HepG2 (cell line): ENCODE measurements around the gene ZNF804A. TPM values are rescaled to one million over a fixed set of nuclear protein-coding genes. Genes with fewer than 3 reads are reported as not detected.

Experiments
- ATAC-seq: fragments of 200-7000 bp; cut with Tn5 transposase; 3 replicates; pipeline ENCODE4 v1.9.1; 2020; ENCODE audit warnings: mild to moderate bottlenecking, moderate library complexity
- BruUV-seq: library from RNA; stranded (reverse); fragments of 400-500 nt; replicated peaks from 2 replicates; lab custom pipeline; 2021; lab: Mats Ljungman, UMichigan
- CTCF ChIA-PET: fragments of 300-600 bp; formaldehyde crosslinking; extraction: SDS; loops from one replicate; lab custom pipeline; 2021; ENCODE audit warnings: low total read pairs, inconsistent platforms, low intra/inter-chr PET ratio; lab: Yijun Ruan, JAX
- POLR2A ChIA-PET: fragments of 350-600 bp; sonication (Branson Sonifier 250); formaldehyde crosslinking; loops from one replicate; lab custom pipeline; 2020; ENCODE audit warnings: antibody characterized with exemption, inconsistent platforms; lab: Yijun Ruan, JAX
- DNase-seq: peaks from one replicate; pipeline ENCODE4 v3.0.0-alpha.2; 2015; ENCODE audit warnings: low spot score
- FAIRE-seq: peaks from 3 replicates; lab custom pipeline; 2011; peaks lifted over from hg19 to GRCh38; lab: Jason Lieb, UNC
- H2AFZ ChIP-seq: one replicate; pipeline ENCODE4 v1.6.1; 2011; ENCODE audit warnings: low read length, inconsistent platforms
- H3K27ac ChIP-seq: fragments of 300-600 bp; 3 replicates; pipeline ENCODE4 v1.8.0; 2011; ENCODE audit warnings: mixed run types, mild to moderate bottlenecking, mixed read lengths, low read length, inconsistent platforms; ENCODE audit not compliant: insufficient read depth; ENCODE audit errors: extremely low read length
- H3K27me3 ChIP-seq, 2 experiments: fragments of 200-600 bp in 1 of 2; 2 replicates in 1 of 2; 3 replicates in 1 of 2; pipeline versions ENCODE4 v1.6.0 to v1.8.0; 2011; ENCODE audit warnings: low read length in 2 of 2, mild to moderate bottlenecking in 2 of 2, moderate library complexity in 2 of 2, inconsistent platforms in 1 of 2; ENCODE audit not compliant: insufficient read depth in 2 of 2, control insufficient read depth in 1 of 2
- H3K36me3 ChIP-seq, 2 experiments: fragments of 200-600 bp in 1 of 2; replicated peaks in 1 of 2; 2 replicates in 1 of 2; 3 replicates in 1 of 2; pipeline versions ENCODE4 v1.5.1 to v1.8.0; 2011; ENCODE audit warnings: low read length in 2 of 2, inconsistent platforms in 1 of 2; ENCODE audit not compliant: insufficient read depth in 2 of 2, control insufficient read depth in 1 of 2
- H3K4me1 ChIP-seq: 2 replicates; pipeline ENCODE4 v1.5.1; 2012; ENCODE audit warnings: low read length, inconsistent platforms; ENCODE audit not compliant: insufficient read depth
- H3K4me2 ChIP-seq: 2 replicates; pipeline ENCODE4 v1.6.0; 2011; ENCODE audit warnings: low read depth, low read length, inconsistent platforms
- H3K4me3 ChIP-seq, 3 experiments: fragments of 200-600 bp in 1 of 3; sonication (generic), shearing (Covaris generic) in 1 of 3; replicated peaks in 1 of 3; 2 replicates each; pipeline ENCODE4 v1.5.1; 2011 to 2016; ENCODE audit warnings: low read length in 3 of 3, inconsistent platforms in 2 of 3, low read depth in 2 of 3, mild to moderate bottlenecking in 2 of 3, control low read depth in 1 of 3, mixed read lengths in 1 of 3; ENCODE audit not compliant: insufficient read depth in 1 of 3
- H3K79me2 ChIP-seq: one replicate; pipeline ENCODE4 v1.6.1; 2011; ENCODE audit warnings: low read length, inconsistent platforms; ENCODE audit not compliant: insufficient read depth
- H3K9ac ChIP-seq: 2 replicates; pipeline ENCODE4 v1.6.0; 2011; ENCODE audit warnings: mild to moderate bottlenecking, low read depth, low read length, inconsistent platforms; ENCODE audit not compliant: insufficient read depth
- H3K9me3 ChIP-seq: 2 replicates; pipeline ENCODE4 v1.5.1; 2012; ENCODE audit warnings: mild to moderate bottlenecking, low read length
- H4K20me1 ChIP-seq: 2 replicates; pipeline ENCODE4 v1.6.0; 2011; ENCODE audit warnings: inconsistent platforms, mild to moderate bottlenecking, low read length, moderate library complexity; ENCODE audit not compliant: insufficient read depth
- ATF6 ChIP-seq: sonication (generic); formaldehyde crosslinking; conservative IDR thresholded peaks from 2 replicates; pipeline ENCODE4 v1.4.0; 2020; ENCODE audit warnings: missing genetic modification reagents
- EP300 ChIP-seq, 3 experiments: sonication (generic) in 1 of 3; formaldehyde crosslinking in 1 of 3; IDR thresholded peaks; 2 replicates each; pipeline versions ENCODE4 v1.5.1 to v1.6.1; 2011 to 2020; ENCODE audit warnings: low read depth in 2 of 3, low read length in 2 of 3, borderline replicate concordance in 1 of 3, improper control_type of control experiment in 1 of 3, mild to moderate bottlenecking in 1 of 3, missing genetic modification reagents in 1 of 3, moderate library complexity in 1 of 3
- GATA4 ChIP-seq: sonication (generic); IDR thresholded peaks from 2 replicates; pipeline ENCODE4 v1.6.1; 2016; ENCODE audit warnings: antibody characterized with exemption, low read depth, borderline replicate concordance
- GPN1 ChIP-seq: sonication (generic); formaldehyde crosslinking; IDR thresholded peaks from 2 replicates; pipeline ENCODE4 v1.5.1; 2020; ENCODE audit warnings: missing genetic modification reagents, borderline replicate concordance
- LRRFIP1 ChIP-seq: sonication (generic); formaldehyde crosslinking; conservative IDR thresholded peaks from 2 replicates; pipeline ENCODE4 v1.4.0; 2020; ENCODE audit warnings: missing genetic modification reagents
- PLRG1 ChIP-seq: fragments of 450-650 bp; conservative IDR thresholded peaks from 2 replicates; pipeline ENCODE4 v1.6.1; 2016
- RAD51 ChIP-seq: fragments of 450-650 bp; IDR thresholded peaks from 2 replicates; pipeline ENCODE4 v1.6.1; 2016; ENCODE audit warnings: borderline replicate concordance
- TCF7 ChIP-seq: sonication (generic); IDR thresholded peaks from 2 replicates; pipeline ENCODE4 v1.6.1; 2016; ENCODE audit warnings: antibody characterized with exemption, low read depth
- ZFP82 ChIP-seq: sonication (generic); formaldehyde crosslinking; IDR thresholded peaks from 2 replicates; pipeline ENCODE4 v1.5.1; 2020; ENCODE audit warnings: mild to moderate bottlenecking, missing genetic modification reagents, borderline replicate concordance
- ZMAT5 ChIP-seq: sonication (generic); formaldehyde crosslinking; IDR thresholded peaks from 2 replicates; pipeline ENCODE4 v1.5.0; 2020; ENCODE audit warnings: mild to moderate bottlenecking, low read depth, missing genetic modification reagents, borderline replicate concordance
- ZNF10 ChIP-seq: sonication (generic); formaldehyde crosslinking; IDR thresholded peaks from 2 replicates; pipeline ENCODE4 v1.4.0; 2020; ENCODE audit warnings: mild to moderate bottlenecking, low read depth, missing genetic modification reagents, borderline replicate concordance
- ZNF253 ChIP-seq: sonication (generic); formaldehyde crosslinking; IDR thresholded peaks from 2 replicates; pipeline ENCODE4 v1.8.0; 2022; ENCODE audit warnings: mild to moderate bottlenecking, missing genetic modification reagents, borderline replicate concordance
- ZNF501 ChIP-seq: sonication (generic); formaldehyde crosslinking; IDR thresholded peaks from 2 replicates; pipeline ENCODE4 v1.5.1; 2020; ENCODE audit warnings: mild to moderate bottlenecking, moderate library complexity, missing genetic modification reagents
- ZNF563 ChIP-seq: sonication (generic); formaldehyde crosslinking; IDR thresholded peaks from 2 replicates; pipeline ENCODE4 v1.8.0; 2022; ENCODE audit warnings: mild to moderate bottlenecking, moderate library complexity, missing genetic modification reagents
- ZNF577 ChIP-seq: sonication (generic); formaldehyde crosslinking; IDR thresholded peaks from 2 replicates; pipeline ENCODE4 v1.4.0; 2020; ENCODE audit warnings: mild to moderate bottlenecking, low read depth, missing genetic modification reagents, borderline replicate concordance
- WGBS: methylation state at CpG from one replicate; pipeline ENCODE4 v1.1.6; 2017; ENCODE audit warnings: low lambda C conversion rate; 5-methylcytosine and 5-hydroxymethylcytosine counted together
- in situ Hi-C: cut with HindIII; loops from 2 replicates; pipeline ENCODE4 v1.10.0; 2017; ENCODE audit warnings: low pct_unique_long_range_greater_than_20kb; ENCODE audit not compliant: extremely low pct_ligation_motif_present
- intact Hi-C: fragments of 100-400 bp; cut with micrococcal nuclease; formaldehyde crosslinking; loops from one replicate; pipeline ENCODE4 v1.10.0; 2022; ENCODE audit not compliant: unreplicated experiment
- polyA plus RNA-seq, 8 experiments: library from polyadenylated mRNA; depleted of rRNA in 3 of 8; stranded (reverse) in 7 of 8; unstranded in 1 of 8; fragments of >200 nt; fragmentation: Illumina TruSeq in 4 of 8; extraction: Trizol in 4 of 8; gene quantifications; 2 replicates each; pipeline versions ENCODE4 v1.2.1 to v1.2.3, GENCODE V29; 2011 to 2016; ENCODE audit warnings: low read depth in 4 of 8, missing spikeins in 1 of 8, mixed read lengths in 1 of 8; ENCODE audit not compliant: insufficient read depth in 1 of 8
- total RNA-seq, 5 experiments: library from RNA; depleted of rRNA; stranded (reverse); fragments of >200 nt; fragmentation: Illumina TruSeq; extraction: Trizol; gene quantifications; 2 replicates each; pipeline ENCODE4 v1.2.3, GENCODE V29; 2016; ENCODE audit warnings: low read depth in 1 of 5

The ZNF804A gene
- total and polyA plus RNA-seq, 2 of the 13 experiments (the other 11 are each of a cell fraction or from before 2014, with no cell fraction given), result 0.07 to 0.09 TPM

- no peaks in the 10 kb centered on the region for H4K20me1 ChIP-seq
- FAIRE-seq, result no peak
- H3K27ac ChIP-seq, result no peak overlapping the region
- ChIA-PET POLR2A (no interaction called here), CTCF (no interaction called here)
- no peaks in the 10 kb centered on the region for H3K79me2 ChIP-seq
- no peak overlapping the region for H3K4me3 ChIP-seq
- H3K27me3 ChIP-seq, result no peaks in the 10 kb centered on the region
- H3K9me3 ChIP-seq, result no peaks in the 10 kb centered on the region
- BruUV-seq, result no TSS peak
- DNase-seq, result no peak
- TF ChIP-seq ZNF577 (CRISPR knock-in tag) (no peak), ZNF563 (CRISPR knock-in tag) (no peak), LRRFIP1 (CRISPR knock-in tag) (no peak), GPN1 (no peak), RAD51 (no peak)
- no peak overlapping the region for H3K9ac ChIP-seq
- no peaks in the 10 kb centered on the region for H3K36me3 ChIP-seq
- 35% methylated on average over 7 of the region's 7 CpGs for WGBS
- H2AFZ ChIP-seq, result no peak overlapping the region
- no peak for ATAC-seq
- intact Hi-C loops, result no loop called here
- H3K4me1 ChIP-seq, result no peaks in the 10 kb centered on the region
- in situ Hi-C loops, result no loop called here
- no peak overlapping the region for H3K4me2 ChIP-seq
These were observed 29.7 kb downstream of the ZNF804A start for GRCh38 chr2:184628051-184628450.

- DNase-seq, result no peak
- Histone ChIP-seq H3K79me2 (no peaks in the 10 kb centered on the region), H3K4me2 (no peak overlapping the region), H3K4me1 (no peaks in the 10 kb centered on the region), H3K27ac (no peak overlapping the region), H2AFZ (no peak overlapping the region), H3K36me3 (no peaks in the 10 kb centered on the region), H3K9me3 (no peaks in the 10 kb centered on the region), H4K20me1 (no peaks in the 10 kb centered on the region), H3K4me3 (no peak overlapping the region), H3K9ac (no peak overlapping the region), H3K27me3 (no peaks in the 10 kb centered on the region)
- no peak for ATAC-seq
- intact Hi-C loops, result no loop called here
- CTCF ChIA-PET, result no interaction called here
- FAIRE-seq, result no peak
- in situ Hi-C loops, result no loop called here
- no TSS peak for BruUV-seq
- POLR2A ChIA-PET, result no interaction called here
- TF ChIP-seq ZNF10 (CRISPR knock-in tag) (no peak), ZNF253 (CRISPR knock-in tag) (no peak), TCF7 (no peak), GATA4 (no peak), ZMAT5 (CRISPR knock-in tag) (no peak), ATF6 (no peak), PLRG1 (no peak), ZNF501 (no peak), EP300 (IDR thresholded peaks at IDR 0.05; ENCODE audit: low read depth in 2 of 2, low read length in 2 of 2) (no peak), EP300 (CRISPR knock-in tag; IDR thresholded peaks at IDR 0.05; ENCODE audit: borderline replicate concordance) (no peak), ZFP82 (CRISPR knock-in tag) (no peak)
These were observed 35.4 kb downstream of the ZNF804A start for GRCh38 chr2:184633726-184634125.
